Measurements from ENCODE around the gene RFPL3.
"Not testable (repeated sequence)": the region's sequence is repeated elsewhere in the genome, so short reads cannot be mapped to it uniquely, and the experiment has no call there.

RFPL3 gene

DNA sequence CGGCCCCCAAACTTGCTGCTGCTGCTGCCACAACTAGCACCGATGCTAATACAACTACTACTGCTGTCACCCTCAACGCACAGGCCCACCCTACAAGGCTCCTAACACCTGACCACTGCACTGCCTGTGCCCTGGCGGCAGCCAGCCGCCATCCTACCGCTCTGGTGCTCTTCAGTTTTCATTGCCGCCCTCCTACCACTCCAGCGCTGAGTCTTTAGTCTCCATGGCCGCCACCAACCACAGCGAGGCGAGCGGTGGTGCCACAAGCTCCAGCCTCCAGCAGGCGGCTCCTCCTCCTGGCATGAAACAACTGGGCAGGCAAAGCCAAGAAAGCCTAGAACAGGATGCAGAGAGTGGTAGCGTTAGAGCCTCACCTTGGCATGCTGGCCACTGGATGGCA, 5.0 kb upstream of the RFPL3 start:
- in situ Hi-C loops (cut with MboI; ENCODE audit: low sequenced_read_pairs), result no loop called here

DNA sequence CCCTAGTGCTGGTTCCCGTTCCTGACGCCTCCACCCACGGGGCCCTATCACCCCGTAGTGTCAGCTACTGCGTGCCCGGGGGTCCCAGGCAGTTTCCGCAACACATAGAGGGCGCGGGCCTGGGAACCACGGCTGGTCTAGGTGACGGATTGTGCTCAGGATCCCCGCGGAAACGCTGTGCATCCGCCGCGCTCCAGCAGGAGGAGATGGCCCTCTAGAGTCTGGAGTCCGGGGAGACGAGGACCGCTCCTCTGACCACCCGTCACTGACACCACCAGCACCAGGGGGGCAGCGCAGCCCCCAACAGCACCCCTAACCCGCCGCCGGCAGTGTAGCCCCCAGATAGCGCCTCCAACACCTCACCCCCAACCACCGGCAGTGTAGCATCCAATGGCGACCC, 4.4 kb upstream of the RFPL3 start:
- in situ Hi-C loops (cut with MboI; ENCODE audit: low sequenced_read_pairs), result no loop called here

DNA sequence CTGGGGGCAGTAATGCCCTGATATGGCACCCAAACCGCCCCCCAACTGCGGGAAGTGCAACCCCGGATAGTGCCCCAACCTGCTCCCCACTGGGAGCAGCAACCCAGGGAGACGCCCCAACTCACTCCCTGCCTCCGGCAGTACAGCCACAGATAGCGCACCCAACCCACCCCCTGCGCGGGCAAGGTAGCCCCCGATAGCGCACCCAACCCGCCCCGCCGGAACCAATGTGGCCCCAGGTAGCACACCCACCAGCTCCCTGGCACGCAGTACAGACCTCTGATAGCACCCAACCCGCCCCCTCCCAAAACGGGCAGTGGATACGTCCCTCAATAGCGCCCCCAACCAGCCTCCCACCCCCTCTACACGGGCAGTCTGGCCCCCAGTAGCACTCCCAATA, 3.8 kb upstream of the RFPL3 start:
- in situ Hi-C loops (cut with MboI; ENCODE audit: low sequenced_read_pairs), result no loop called here

DNA sequence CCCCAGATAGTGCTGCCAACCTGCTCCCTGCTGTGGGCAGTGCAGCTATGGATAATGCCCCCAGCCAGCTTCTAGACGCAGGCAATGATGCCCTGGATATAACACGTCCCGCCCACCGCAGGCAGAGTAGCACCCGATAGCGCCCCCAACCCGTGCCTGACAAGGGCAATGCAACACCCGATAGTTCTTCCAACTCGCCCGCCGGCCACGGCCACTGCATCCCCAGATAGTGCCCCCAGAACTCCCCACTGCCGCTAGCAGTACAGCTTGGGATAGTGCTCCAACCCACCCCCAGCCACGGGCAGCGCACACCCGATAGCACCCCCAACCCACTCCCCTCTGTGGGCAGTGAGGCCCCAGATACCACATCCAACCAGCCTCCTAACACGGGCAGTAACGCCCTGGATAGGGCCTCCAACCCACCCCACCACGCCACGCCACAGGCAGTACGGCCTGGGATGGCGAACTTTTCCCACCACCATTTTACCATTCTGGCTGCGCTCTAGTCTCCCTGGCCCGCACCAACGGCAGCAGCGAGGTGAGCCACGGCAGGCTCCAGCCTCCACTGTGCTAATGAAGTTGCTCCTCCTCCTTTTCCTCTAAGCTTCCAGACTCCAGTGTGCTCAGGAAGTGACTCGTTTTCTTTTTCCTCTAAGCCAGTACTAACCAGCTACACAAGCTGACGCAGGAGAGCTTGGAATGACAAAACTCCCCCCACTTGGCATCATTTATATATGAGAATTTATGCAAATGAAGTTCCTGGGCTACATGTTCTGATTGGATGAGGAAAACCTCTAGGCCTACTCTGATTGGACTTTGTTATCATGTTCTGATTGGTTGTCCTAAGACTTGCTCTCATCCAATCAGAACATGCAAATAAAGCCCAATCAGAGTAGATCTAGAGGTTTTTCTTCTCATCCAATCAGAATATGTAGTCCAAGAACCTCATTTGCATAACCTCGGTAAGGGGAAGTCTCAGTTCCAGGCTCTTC, 3.0 kb upstream of the RFPL3 start:
- in situ Hi-C loops (cut with MboI; ENCODE audit: low sequenced_read_pairs), result no loop called here

DNA sequence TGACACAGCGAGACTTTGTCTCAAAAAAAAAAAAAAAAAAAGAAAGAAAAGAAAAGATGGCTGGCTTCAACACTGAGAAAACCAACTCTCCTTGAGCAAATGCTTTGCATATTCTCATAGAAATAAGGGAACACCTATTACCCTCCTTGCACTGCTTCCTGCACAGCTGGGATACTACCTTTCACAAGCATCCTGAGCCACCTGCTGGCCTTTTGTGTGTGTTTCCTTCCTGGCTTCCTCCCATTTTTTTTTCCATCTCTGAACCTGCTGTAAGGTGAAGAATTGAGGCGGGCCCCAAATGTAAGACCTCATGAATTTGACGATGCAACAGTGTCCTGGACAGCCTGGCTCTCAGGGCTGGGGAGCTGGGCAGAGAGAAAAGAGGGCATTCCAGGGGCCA, 1.9 kb upstream of the RFPL3 start:
- in situ Hi-C loops (cut with MboI; ENCODE audit: low sequenced_read_pairs), result no loop called here

DNA sequence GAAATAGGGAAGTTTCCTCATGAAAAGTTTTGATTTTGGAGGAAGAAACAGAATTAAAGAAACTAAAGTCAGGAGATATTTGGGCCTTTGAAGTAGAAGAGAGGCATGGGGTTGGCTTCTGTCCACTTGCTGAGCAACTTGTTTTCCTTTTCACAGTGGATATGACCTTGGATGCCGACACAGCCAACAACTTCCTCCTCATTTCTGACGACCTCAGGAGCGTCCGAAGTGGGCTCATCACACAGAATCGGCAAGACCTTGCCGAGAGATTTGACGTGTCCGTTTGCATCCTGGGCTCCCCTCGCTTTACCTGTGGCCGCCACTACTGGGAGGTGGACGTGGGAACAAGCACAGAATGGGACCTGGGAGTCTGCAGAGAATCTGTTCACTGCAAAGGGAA, 2.4 kb downstream of the RFPL3 start:
- in situ Hi-C loops (cut with MboI; ENCODE audit: low sequenced_read_pairs), result not testable (repeated sequence)

DNA sequence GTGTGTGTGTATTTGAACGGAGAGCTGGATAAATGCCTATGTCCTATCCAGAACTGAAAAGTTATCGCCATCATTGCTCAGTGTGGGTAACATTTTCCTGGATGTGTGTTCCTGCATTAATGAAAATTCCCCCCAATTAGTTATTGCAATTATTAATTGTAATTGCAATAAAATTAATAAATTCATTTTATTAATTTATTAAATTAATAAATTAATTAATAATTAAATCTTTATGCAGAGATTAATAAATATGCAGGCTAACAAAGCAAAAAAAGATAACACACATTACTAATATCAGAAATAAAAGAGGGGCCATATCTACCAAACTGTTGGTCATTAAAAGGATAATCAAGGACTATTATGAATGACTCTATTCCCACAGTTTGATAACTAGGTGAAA, 3.6 kb downstream of the RFPL3 start:
- in situ Hi-C loops (cut with MboI; ENCODE audit: low sequenced_read_pairs), result no loop called here

DNA sequence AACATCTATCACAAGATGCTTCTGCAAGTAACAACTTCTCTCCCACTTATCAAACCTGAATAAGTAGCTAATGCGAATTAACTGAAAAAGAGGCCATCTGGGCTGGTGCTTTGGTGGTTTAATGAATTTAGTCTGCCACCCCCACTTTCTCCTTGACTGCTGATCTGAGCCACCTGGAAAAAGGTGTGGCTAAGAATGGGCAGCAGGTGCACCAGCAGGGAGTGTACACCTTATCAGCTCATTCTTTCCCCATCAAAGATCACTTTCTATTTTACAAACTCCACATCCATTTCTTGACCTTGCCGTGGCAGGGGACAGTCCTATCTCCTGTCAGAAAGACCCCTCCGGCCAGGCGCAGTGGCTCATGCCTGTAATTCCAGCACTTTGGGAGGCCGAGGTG, 6.5 kb downstream of the RFPL3 start:
- in situ Hi-C loops (cut with MboI; ENCODE audit: low sequenced_read_pairs), result no loop called here

DNA sequence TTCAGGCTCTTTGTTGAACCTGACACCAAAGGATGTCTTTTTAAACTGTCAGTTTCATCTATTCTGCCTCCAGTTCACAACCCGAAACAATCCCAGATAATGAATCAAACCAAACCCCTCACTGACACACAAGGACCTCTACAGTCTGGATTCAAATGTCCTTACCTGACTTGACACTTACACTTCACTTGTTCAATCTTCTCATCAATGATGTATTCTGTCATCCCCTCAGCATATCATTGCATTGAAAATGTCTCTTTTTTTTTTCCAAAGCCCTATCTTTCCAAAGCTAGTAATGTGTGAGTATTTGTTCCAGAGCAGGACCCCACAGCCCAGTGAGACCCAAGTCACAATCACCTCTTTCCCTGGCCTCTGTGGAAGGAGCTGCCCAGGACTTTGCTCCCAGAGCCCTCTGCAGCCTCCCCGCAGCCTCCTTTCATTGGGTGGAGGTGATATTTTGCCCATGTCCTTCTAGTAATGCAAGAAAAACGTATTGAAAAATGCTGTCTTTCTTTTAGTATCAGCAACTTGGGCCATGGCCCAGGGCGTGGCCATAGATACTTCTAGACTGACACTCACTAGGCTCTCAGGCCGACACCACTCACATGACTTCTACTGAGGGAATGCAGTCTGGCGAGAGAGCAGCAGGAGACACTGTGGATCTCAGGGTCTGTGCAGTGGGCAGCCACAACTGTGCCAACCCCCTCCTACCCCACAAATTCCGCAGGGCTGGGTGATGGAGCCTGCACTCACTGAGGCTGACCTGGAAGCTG, 18.2 kb downstream of the RFPL3 start:
- in situ Hi-C loops (cut with MboI; ENCODE audit: low sequenced_read_pairs), result no loop called here

DNA sequence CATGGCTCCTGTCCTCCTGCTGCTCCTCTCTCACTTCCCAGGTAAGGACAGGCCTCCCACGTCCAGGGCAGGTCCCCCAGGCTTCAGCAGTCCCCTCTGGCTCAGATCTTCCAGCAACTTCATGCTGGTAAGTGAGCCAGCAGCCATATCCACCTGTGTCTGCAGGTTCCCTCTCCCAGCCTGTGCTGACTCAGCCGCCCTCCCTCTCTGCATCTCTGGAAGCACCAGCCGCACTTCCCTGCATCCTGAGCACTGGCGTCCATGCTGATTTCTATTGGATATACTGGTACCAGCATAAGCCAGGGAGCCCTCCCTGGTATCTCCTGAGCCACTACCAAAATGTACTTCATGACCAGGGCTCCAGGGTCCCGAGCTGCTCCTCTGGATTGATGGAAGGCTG, 19.0 kb downstream of the RFPL3 start:
- in situ Hi-C loops (cut with MboI; ENCODE audit: low sequenced_read_pairs), result no loop called here

DNA sequence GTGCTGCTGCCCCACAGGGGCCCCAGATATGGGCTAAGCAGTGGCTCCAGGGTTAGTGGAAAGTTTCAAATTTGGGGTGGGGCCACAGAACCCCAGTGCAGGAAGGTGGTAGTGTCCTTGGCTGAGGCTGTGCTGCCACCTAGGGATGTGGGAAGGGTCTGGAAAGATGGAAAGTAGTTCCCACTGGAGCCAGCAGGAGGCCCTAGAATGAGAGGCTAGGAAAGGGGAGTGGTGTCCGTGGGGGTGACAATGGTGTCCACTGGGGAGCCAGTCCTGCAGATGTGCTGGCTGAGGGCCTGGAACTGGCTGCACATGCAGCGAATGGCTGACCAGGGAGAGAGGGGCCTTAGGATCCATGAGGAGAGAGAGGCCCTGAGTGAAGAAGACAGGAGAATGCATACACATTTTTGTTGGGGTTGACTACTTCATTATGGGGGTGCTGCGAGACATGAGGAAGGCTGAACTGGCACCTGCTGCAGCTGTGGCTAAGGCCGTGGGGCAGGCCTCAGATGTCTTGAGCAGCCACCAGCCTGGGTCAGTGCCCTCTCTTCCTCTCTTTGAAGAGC, 21.1 kb downstream of the RFPL3 start:
- in situ Hi-C loops (cut with MboI; ENCODE audit: low sequenced_read_pairs), result no loop called here

DNA sequence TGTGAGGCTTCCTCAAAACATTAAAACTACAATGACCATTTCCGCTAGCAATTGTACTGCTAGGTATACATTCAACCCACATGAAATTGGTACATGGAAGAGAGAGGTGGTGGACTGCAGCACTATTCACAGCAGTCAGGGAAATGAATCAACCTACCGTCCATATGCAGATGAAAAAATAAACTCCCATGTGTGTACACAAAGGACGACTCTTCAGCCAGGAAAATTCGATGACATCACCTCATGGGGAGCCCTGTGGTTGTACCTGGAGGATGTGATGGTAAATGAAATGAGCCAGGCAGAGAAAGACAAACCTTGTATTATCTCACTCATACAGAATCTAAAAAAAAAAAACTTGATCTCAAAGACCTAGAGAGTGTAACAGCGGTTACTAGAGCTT, 23.3 kb downstream of the RFPL3 start:
- in situ Hi-C loops (cut with MboI; ENCODE audit: low sequenced_read_pairs), result no loop called here

DNA sequence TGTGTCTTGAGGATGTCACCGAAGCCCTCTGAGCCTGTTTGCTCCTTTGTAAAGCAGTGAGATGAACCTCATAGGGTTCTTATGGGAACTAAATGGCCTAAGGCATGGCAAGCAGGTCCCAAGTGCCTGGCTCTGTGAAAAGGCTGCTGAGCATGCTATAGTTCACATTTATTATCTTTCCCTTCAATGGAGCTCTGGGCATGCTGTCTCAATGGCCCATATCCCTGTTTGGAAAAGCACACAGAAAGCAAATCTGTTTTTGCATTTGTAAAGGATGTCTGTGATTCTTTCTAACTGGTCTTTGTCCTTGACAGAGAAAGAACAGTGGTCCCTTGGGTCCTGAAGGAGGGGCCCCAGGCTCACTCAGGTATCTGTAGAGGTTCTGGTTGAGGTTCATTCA, 28.0 kb downstream of the RFPL3 start:
- in situ Hi-C loops (cut with MboI; ENCODE audit: low sequenced_read_pairs), result no loop called here

DNA sequence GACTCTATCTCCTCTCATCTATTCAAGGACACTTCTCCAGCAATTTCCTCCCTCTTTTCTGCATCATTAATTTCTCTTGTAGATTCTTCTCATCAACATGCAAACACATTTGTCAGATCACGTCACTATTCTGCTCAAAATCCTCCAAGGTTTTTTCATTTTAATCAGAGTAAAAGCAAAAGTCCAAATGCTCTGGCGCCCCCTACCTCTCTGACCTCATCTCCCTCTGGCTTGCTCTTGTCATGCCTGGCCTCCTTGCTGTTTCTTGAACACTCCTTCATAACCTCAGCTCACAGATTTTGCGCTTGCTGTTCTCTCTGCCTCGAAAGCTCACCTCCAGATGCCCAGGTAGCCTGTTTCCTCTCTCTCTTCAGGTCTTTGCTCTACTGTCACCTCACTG, 32.0 kb downstream of the RFPL3 start:
- in situ Hi-C loops (cut with MboI; ENCODE audit: low sequenced_read_pairs), result no loop called here

DNA sequence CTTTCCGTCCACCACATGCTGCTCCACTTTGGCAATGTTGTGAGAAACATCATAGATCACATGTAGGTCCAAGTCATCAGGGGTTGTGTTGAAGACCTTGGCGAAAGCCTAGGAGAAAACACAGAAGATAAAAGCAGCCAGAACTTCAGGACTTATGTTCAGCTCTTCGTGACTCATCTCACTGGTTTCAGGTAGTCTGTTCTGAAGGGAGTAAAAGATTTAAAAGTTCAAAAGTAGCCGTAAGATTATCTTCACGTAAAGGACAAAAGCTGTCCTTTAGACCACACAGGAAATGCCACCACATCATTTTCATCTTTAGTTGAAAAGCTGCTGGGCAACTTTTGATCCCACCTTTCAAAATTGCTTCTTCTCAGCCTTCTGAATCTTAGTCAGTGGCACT, 37.4 kb downstream of the RFPL3 start:
- in situ Hi-C loops (cut with MboI; ENCODE audit: low sequenced_read_pairs), result no loop called here

DNA sequence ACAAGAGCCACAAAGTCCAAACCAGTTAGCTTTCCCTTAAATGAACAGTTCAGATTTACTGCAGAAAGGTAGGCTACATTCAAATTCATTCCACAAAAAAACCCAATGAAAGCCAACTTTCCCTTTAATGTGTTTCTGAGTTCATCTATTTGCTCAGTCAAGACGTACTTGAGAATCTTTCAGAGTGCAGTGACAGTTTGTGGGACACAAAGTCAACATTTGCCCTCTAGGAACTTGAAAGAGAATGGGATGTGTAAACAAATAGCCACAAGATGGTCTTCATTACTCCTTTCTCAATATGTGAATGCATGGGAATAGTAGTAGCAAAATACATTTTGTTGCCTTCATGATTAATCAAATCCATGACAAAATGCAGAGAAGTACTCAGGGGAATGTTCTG, 38.6 kb downstream of the RFPL3 start:
- in situ Hi-C loops (cut with MboI; ENCODE audit: low sequenced_read_pairs), result no loop called here

DNA sequence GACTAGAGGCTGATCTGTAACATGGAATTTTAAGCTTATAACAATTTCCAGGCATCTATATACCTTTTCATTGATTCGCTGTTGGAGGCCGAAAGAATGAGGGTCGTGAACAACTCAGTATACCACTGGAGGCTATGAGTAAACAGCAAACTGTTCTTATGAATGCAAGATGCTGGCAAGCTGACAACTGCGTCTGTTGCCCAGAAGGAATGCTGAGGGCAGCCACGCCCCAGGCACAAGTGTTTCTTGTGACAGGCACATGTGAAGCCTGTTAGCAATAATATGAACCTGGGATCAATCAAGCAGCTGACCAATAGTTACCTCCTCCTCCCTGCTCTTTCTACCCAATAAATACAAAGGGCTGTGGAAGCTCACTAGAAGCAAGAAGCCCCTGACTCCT, 39.1 kb downstream of the RFPL3 start:
- in situ Hi-C loops (cut with MboI; ENCODE audit: low sequenced_read_pairs), result no loop called here

DNA sequence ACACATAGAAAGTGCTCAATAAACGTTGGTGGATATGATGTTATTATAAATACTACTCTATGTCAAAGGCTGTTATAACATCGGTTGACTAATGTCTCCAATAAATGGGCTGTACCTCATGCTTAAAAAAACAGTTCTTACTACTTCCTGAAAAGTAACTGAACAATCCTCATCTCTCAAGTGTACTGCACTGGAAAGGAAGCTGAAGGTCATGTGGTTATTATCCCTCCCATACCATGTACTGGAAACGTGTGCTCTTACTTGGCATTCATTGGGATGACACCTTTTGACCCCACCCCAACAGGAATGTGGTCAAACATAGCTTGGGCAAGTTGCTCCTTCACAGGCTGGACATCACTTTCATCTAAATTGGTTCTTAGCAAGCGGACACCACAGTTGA, 43.8 kb downstream of the RFPL3 start:
- in situ Hi-C loops (cut with MboI; ENCODE audit: low sequenced_read_pairs), result no loop called here

DNA sequence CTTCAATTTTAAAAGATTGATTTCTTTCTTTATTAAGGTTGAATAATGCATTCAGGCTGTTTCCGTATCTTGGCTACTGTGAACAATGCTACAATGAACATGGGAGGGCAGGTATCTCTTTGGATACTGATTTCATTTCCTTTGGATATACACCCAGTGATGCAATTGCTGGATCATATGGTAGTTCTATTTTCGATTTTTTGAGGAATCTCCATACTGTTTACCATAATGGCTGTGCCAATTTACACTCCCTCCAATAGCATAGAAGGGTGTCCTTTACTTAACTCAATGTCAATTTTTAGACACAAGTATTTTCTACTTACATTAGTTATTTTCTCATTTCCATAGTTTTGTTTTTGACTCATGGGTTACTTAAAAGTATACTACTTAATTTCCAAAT, 46.4 kb downstream of the RFPL3 start:
- in situ Hi-C loops (cut with MboI; ENCODE audit: low sequenced_read_pairs), result no loop called here

DNA sequence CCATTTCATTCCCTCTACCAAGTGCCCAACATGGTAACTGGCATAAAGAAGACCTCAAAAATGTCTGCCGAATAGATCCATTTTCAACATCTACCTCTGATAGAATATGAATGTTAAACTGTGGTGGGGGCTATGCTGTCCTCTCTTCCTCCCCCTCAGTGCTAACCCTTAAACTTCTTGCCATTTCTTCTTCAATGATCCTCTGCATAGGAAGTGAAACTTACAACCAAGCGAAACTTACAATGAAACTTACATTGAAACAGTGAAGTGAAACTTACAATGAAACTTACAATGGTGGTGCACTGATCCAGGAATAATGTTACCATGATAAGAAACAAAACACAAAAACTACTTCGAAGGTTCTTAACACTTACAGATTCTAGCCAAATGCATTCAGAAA, 49.6 kb downstream of the RFPL3 start:
- in situ Hi-C loops (cut with MboI; ENCODE audit: low sequenced_read_pairs), result no loop called here

DNA sequence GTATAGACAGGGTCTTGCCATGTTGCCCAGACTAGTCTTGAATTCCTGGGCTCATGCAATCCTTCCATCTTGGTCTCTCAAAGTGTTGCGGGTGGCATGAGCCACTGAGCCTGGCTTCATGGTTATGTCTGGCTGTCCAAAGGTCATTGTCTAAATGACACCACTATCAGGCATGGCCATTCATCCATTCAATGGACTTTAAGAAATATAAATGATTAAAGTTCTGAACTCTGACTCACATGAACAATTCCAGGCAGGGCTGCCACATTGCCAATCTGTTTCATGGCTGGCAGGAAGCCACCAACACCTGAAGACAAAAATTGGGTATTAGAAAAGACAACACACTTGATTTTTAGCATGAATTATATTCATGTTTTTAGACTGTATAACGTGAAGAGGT, 50.3 kb downstream of the RFPL3 start:
- in situ Hi-C loops (cut with MboI; ENCODE audit: low sequenced_read_pairs), result no loop called here

DNA sequence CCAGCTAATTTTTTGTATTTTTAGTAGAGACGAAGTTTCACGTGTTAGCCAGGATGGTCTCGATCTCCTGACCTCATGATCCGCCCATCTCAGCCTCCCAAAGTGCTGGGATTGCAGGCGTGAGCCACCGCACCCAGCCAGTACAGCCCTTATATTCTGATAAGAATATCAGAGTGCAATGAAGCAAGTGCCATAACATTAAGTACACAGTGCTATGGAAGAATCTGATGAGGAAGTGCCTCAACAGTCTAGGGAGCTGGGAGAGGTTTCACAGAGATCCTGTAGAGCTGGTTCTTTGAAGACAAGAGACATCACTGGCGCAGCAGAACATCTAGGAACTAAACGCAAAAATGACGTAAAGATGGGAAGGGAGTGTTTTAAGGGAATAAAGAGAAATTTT, 52.3 kb downstream of the RFPL3 start:
- in situ Hi-C loops (cut with MboI; ENCODE audit: low sequenced_read_pairs), result no loop called here
